GM23338 (cell line): ENCODE data around the gene TMEM150A.

Experiments used
- CREB1 ChIP-seq: fragments of 250-450 bp; sonication (Bioruptor Pico); IDR thresholded peaks from 2 replicates; pipeline ENCODE4 v1.5.0; 2020; ENCODE audit warnings: low read depth, mild to moderate bottlenecking, moderate library complexity
- CTCF ChIP-seq, 2 experiments: fragments of 200-600 bp in 1 of 2; sonication (generic) in 1 of 2; conservative IDR thresholded peaks; 2 replicates each; pipeline versions ENCODE4 v1.5.1 to v1.6.1; 2016 to 2017; ENCODE audit warnings: antibody characterized with exemption in 2 of 2, low read depth in 2 of 2, mild to moderate bottlenecking in 2 of 2, moderate library complexity in 1 of 2
- ETS1 ChIP-seq: IDR thresholded peaks from 2 replicates; pipeline ENCODE4 v1.6.1; 2016; ENCODE audit warnings: antibody characterized with exemption
- EZH2phosphoT487 ChIP-seq: fragments of 200-600 bp; sonication (generic); IDR thresholded peaks from one replicate; pipeline ENCODE4 v1.8.1; 2018; ENCODE audit warnings: antibody characterized with exemption; ENCODE audit not compliant: unreplicated experiment
- JUNB ChIP-seq: IDR thresholded peaks from one replicate; pipeline ENCODE4 v1.6.1; 2016; ENCODE audit warnings: antibody characterized with exemption; ENCODE audit not compliant: unreplicated experiment

- no peak for TF ChIP-seq EZH2phosphoT487
- no peak for TF ChIP-seq CTCF (conservative IDR thresholded peaks at IDR 0.05; ENCODE audit: low read depth in 2 of 2)
- TF ChIP-seq CREB1 (CRISPR knock-in tag): no peak
- no peak for TF ChIP-seq ETS1
- no peak for TF ChIP-seq JUNB
These were observed 23.1 kb downstream of the TMEM150A start for GRCh38 chr2:85579266-85579935.
